Effector memory CD8-positive, alpha-beta T cell (primary cell): Measurements from ENCODE around the gene PDE1C.

Experiments
- ATAC-seq: fragments of 150-1000 bp; cut with Tn5 transposase; replicated peaks from 2 replicates; pipeline ENCODE4 v1.10.0; 2021; ENCODE audit warnings: mild to moderate bottlenecking, moderate library complexity
- DNase-seq, 3 experiments: peaks; one replicate each; pipeline ENCODE4 v3.0.0; 2021
- H3K27ac Mint-ChIP-seq, 2 donors: one replicate each; pipeline ENCODE4 v1.8.0; 2022; ENCODE audit warnings: mild to moderate bottlenecking in 2 of 2, mixed read lengths in 2 of 2, moderate library complexity in 2 of 2
- H3K27me3 Mint-ChIP-seq, 2 donors: one replicate each; pipeline ENCODE4 v1.8.0; 2022; ENCODE audit warnings: mixed read lengths in 2 of 2
- H3K36me3 Mint-ChIP-seq: one replicate; pipeline ENCODE4 v1.8.0; 2022; ENCODE audit warnings: mild to moderate bottlenecking, moderate library complexity, mixed read lengths; ENCODE audit not compliant: insufficient read depth
- H3K4me1 Mint-ChIP-seq, 2 donors: one replicate each; pipeline ENCODE4 v1.8.0; 2022; ENCODE audit warnings: low read depth in 2 of 2, mixed read lengths in 2 of 2
- H3K4me3 Mint-ChIP-seq, 2 donors: one replicate each; pipeline ENCODE4 v1.8.0; 2022; ENCODE audit warnings: mild to moderate bottlenecking in 2 of 2, mixed read lengths in 2 of 2, moderate library complexity in 2 of 2
- H3K9me3 Mint-ChIP-seq, 2 donors: one replicate each; pipeline ENCODE4 v1.8.0; 2022; ENCODE audit warnings: mixed read lengths in 2 of 2

PDE1C gene

DNA sequence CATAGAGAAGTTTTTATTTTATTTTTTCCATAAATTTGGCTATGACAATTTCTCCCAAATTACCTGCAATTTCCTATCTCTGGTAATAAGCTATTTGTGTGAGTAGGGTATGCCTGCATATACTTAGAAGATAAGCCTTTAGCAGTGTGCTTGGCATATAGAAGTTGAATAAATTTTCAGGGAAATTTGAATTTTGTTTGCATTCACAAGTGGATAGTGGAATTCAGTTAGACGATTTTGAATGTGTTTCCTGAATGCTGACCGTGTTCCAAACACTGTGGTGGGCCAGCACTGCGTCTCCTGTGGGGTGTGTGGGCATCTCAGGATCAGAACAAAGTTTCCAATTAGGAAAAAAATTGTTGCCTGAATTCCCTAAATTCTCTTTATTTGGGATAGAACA, 283.9 kb downstream of the PDE1C start:
- Mint-ChIP-seq H3K27ac (no peak overlapping the region), H3K4me1 (no peaks in the 10 kb centered on the region), H3K36me3 (no peaks in the 10 kb centered on the region), H3K9me3 (peaks cover 2 to 7% of the 10 kb centered on the region in 2 donors), H3K4me3 (no peak overlapping the region), H3K27me3 (no peaks in the 10 kb centered on the region)
- no peak for DNase-seq
- no peak for ATAC-seq

GRCh38 chr7:31785101-31785500, 285.1 kb downstream of the PDE1C start:
- no peaks in the 10 kb centered on the region for H3K36me3 Mint-ChIP-seq
- H3K27ac Mint-ChIP-seq: no peak overlapping the region
- H3K4me1 Mint-ChIP-seq: no peaks in the 10 kb centered on the region
- ATAC-seq: no peak
- no peak overlapping the region for H3K4me3 Mint-ChIP-seq
- H3K27me3 Mint-ChIP-seq: no peaks in the 10 kb centered on the region
- DNase-seq: no peak
- peaks cover 2 to 7% of the 10 kb centered on the region in 2 donors for H3K9me3 Mint-ChIP-seq

DNA sequence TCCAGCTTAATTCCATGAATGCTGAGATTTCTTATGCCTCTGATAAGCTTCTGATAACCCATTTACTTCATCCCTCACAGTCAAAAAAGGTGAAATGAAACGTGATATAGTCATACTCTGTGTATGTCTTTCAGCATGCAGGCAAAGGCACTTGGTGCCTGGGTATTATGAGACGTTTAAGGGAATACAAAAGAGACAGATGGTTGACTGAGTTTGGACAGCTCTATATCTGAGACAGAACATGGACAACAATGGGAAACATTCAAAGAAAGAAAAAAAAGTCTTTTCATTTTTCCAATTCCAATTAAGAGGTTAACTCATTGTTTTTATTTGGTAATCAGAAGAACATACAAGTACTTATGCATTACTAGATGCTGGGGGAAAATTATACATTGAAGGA, 287.0 kb downstream of the PDE1C start:
- DNase-seq (no peak), ATAC-seq (no peak)
- peaks cover 0 to 5% of the 10 kb centered on the region in 2 donors for H3K9me3 Mint-ChIP-seq
- H3K27me3 Mint-ChIP-seq: no peaks in the 10 kb centered on the region
- H3K4me1 Mint-ChIP-seq: no peaks in the 10 kb centered on the region
- no peaks in the 10 kb centered on the region for H3K36me3 Mint-ChIP-seq
- no peak overlapping the region for H3K27ac Mint-ChIP-seq
- H3K4me3 Mint-ChIP-seq: no peak overlapping the region

- Mint-ChIP-seq H3K9me3 (peaks cover 0 to 5% of the 10 kb centered on the region in 2 donors), H3K36me3 (no peaks in the 10 kb centered on the region), H3K27ac (no peak overlapping the region), H3K4me1 (no peaks in the 10 kb centered on the region), H3K4me3 (no peak overlapping the region), H3K27me3 (no peaks in the 10 kb centered on the region)
- DNase-seq: no peak
- ATAC-seq: no peak
These were observed 287.7 kb downstream of the PDE1C start for GRCh38 chr7:31782411-31782991.

DNA sequence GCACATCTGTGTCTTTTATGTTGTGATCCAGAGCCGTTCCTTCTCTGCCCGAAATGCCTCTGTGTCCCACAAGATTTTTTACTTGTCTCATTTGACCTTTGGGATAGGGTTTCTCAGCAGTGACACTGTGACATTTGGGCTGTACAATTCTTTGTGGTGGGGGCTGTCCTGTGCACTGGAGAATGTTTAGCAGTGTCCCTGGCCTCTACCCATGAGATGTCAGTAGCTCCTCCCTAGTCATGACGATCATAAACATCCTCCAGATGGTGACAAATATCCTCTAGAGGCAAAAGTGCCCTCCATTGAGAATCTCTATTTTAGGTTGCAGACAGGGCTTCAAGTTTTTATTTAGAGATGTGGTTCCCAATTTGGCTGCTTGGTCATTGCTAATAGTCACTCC, 291.9 kb downstream of the PDE1C start:
- no peaks in the 10 kb centered on the region for H3K4me1 Mint-ChIP-seq
- peaks cover 7% of the 10 kb centered on the region in 2 donors for H3K9me3 Mint-ChIP-seq
- no peak for DNase-seq
- no peak overlapping the region for H3K27ac Mint-ChIP-seq
- ATAC-seq: no peak
- H3K36me3 Mint-ChIP-seq: no peaks in the 10 kb centered on the region
- no peaks in the 10 kb centered on the region for H3K27me3 Mint-ChIP-seq
- no peak overlapping the region for H3K4me3 Mint-ChIP-seq

- DNase-seq (no peak), ATAC-seq (no peak)
- H3K36me3 Mint-ChIP-seq: no peaks in the 10 kb centered on the region
- H3K4me3 Mint-ChIP-seq: no peak overlapping the region
- H3K4me1 Mint-ChIP-seq: no peaks in the 10 kb centered on the region
- H3K9me3 Mint-ChIP-seq: peaks cover 7% of the 10 kb centered on the region in 2 donors
- no peaks in the 10 kb centered on the region for H3K27me3 Mint-ChIP-seq
- no peak overlapping the region for H3K27ac Mint-ChIP-seq
These were observed 293.6 kb downstream of the PDE1C start for GRCh38 chr7:31776616-31777015.

DNA sequence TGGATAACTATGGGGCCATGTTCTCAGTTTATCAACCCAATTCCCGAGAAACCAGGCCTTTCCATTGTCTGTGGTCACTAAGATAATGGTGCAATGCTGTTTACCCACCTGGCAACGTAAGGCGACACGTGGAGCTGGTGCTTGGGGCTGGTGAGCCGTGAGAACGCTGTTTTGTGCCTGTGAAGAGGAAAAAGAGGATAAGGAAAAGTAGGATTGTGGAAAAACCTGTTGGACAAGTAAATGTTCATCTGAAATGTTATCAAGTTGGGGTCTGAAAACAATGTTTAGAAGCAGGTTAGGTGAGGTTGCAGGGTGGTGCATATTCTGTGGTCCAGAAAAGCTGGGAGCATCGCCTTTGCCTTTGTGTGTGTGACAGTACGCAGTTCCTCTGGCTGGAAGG, 294.7 kb downstream of the PDE1C start:
- no peaks in the 10 kb centered on the region for H3K4me1 Mint-ChIP-seq
- no peak for DNase-seq
- H3K36me3 Mint-ChIP-seq: no peaks in the 10 kb centered on the region
- no peaks in the 10 kb centered on the region for H3K27me3 Mint-ChIP-seq
- peaks cover 7% of the 10 kb centered on the region in 2 donors for H3K9me3 Mint-ChIP-seq
- H3K4me3 Mint-ChIP-seq: no peak overlapping the region
- ATAC-seq: no peak
- no peak overlapping the region for H3K27ac Mint-ChIP-seq

GRCh38 chr7:31772211-31772610, 298.0 kb downstream of the PDE1C start:
- Mint-ChIP-seq H3K4me1 (no peaks in the 10 kb centered on the region), H3K27me3 (no peaks in the 10 kb centered on the region), H3K36me3 (no peaks in the 10 kb centered on the region), H3K27ac (no peak overlapping the region), H3K4me3 (no peak overlapping the region), H3K9me3 (peaks cover 5 to 9% of the 10 kb centered on the region in 2 donors)
- no peak for ATAC-seq
- no peak for DNase-seq

DNA sequence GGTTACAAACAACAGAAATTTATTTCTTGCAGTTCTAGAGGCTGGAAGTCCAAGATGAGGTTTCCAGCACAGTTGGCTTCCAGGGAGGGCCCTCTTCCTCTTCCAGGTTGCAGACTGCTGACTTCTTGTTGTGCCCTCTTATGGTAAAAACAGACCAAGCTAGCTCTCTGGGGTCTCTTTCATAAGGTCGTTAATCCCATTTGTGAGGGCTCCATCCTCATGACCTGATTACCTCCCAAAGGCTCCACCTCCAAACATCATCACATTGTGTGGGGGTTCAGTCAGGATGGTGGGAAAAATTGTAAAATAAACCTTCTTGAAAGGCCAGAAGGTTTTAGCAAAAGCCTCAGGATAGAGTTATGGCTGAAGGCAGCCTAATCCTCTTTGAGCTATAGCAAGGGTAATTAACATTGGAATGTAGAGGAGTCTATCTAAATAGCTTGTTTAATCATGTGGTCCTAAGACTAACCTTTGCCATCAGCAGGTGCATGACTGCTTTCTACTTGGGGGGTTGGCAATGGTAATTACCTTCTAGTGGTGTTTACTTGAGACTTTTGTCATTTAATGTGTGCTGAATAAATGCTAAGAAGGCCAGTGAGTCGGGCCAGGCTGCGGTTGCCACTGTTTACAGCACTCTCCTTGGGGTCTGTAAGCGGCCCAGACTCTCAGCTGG, 302.4 kb downstream of the PDE1C start:
- H3K4me3 Mint-ChIP-seq: no peak overlapping the region
- no peaks in the 10 kb centered on the region for H3K27me3 Mint-ChIP-seq
- no peaks in the 10 kb centered on the region for H3K36me3 Mint-ChIP-seq
- no peaks in the 10 kb centered on the region for H3K4me1 Mint-ChIP-seq
- H3K9me3 Mint-ChIP-seq: peaks cover 4 to 7% of the 10 kb centered on the region in 2 donors
- DNase-seq (no peak), ATAC-seq (no peak)
- H3K27ac Mint-ChIP-seq: no peak overlapping the region

DNA sequence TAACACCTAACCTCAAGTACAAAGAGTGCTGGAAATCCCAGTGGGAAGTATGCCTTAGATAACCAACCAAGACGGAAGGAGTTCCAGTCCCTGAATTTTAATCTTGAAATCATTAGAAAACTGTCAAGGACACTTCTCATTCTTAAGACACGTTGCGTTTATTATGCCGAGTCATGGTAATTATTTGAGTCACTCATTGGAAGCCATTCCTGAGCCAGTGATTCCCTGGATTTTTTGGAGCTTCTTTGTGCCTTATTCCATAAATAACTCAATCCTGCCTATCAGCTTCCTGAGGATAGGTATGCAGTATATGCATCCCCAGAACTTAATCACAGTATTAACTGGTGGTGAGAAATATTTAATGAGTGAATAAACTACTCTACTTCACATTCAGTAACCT, 305.7 kb downstream of the PDE1C start:
- no peak overlapping the region for H3K27ac Mint-ChIP-seq
- DNase-seq (no peak), ATAC-seq (no peak)
- H3K27me3 Mint-ChIP-seq: no peaks in the 10 kb centered on the region
- H3K36me3 Mint-ChIP-seq: peaks cover 2% of the 10 kb centered on the region
- no peak overlapping the region for H3K4me3 Mint-ChIP-seq
- H3K9me3 Mint-ChIP-seq: peaks cover 5 to 7% of the 10 kb centered on the region in 2 donors
- no peaks in the 10 kb centered on the region for H3K4me1 Mint-ChIP-seq

- H3K36me3 Mint-ChIP-seq: peaks cover 2% of the 10 kb centered on the region
- no peak overlapping the region for H3K27ac Mint-ChIP-seq
- peaks cover 5 to 7% of the 10 kb centered on the region in 2 donors for H3K9me3 Mint-ChIP-seq
- ATAC-seq (no peak), DNase-seq (no peak)
- H3K4me1 Mint-ChIP-seq: no peaks in the 10 kb centered on the region
- no peaks in the 10 kb centered on the region for H3K27me3 Mint-ChIP-seq
- no peak overlapping the region for H3K4me3 Mint-ChIP-seq
These were observed 306.7 kb downstream of the PDE1C start for GRCh38 chr7:31763548-31763947.

DNA sequence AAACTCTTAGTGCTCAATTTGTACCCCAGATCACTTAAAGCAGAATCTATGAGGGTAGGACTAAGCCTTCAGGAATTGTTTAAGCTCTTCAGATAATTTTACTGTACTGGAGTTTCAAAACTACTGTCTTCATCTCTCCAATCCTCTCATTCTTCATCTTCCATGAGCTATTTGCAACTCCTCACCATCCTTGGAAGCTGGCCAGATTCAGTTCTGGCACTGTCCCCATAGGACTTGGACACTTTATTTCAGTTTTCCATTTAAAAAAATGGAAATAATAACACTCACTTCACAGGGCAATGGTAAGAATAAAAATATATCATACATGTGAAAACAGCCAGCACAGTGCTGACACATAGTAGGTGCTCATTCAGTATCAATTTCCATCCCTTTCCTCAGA, 308.6 kb downstream of the PDE1C start:
- no peaks in the 10 kb centered on the region for H3K27me3 Mint-ChIP-seq
- H3K4me1 Mint-ChIP-seq: no peaks in the 10 kb centered on the region
- DNase-seq (no peak), ATAC-seq (no peak)
- H3K4me3 Mint-ChIP-seq: no peak overlapping the region
- H3K9me3 Mint-ChIP-seq: peaks cover 0 to 2% of the 10 kb centered on the region in 2 donors
- no peak overlapping the region for H3K27ac Mint-ChIP-seq
- H3K36me3 Mint-ChIP-seq: peaks cover 2% of the 10 kb centered on the region

DNA sequence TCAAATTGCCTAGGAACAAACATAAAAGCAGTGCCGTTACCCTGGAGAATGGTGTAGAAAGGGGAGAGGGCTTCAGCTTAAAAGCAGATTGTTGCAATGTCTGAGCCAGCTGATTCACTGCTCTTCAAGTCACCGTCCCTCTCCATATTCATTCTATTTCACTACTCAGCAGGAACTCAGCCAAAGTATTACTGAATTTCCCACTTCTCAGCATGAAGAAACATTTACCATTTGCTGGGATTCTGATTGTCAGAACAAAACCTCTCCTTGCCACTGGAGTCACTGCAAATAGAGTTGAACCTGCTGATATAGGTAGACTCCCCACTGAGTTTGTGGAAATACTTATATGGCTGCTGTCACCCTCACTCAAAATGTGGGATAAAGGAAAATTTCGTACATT, 311.5 kb downstream of the PDE1C start:
- H3K4me3 Mint-ChIP-seq: no peak overlapping the region
- peaks cover 0 to 5% of the 10 kb centered on the region in 2 donors for H3K9me3 Mint-ChIP-seq
- no peaks in the 10 kb centered on the region for H3K4me1 Mint-ChIP-seq
- no peak overlapping the region for H3K27ac Mint-ChIP-seq
- DNase-seq (no peak), ATAC-seq (no peak)
- H3K36me3 Mint-ChIP-seq: peaks cover 2% of the 10 kb centered on the region
- H3K27me3 Mint-ChIP-seq: no peaks in the 10 kb centered on the region

GRCh38 chr7:31751726-31752125, 318.5 kb downstream of the PDE1C start:
- Mint-ChIP-seq H3K4me3 (no peak overlapping the region), H3K36me3 (no peaks in the 10 kb centered on the region), H3K9me3 (peaks cover 0 to 5% of the 10 kb centered on the region in 2 donors), H3K27me3 (no peaks in the 10 kb centered on the region), H3K4me1 (no peaks in the 10 kb centered on the region), H3K27ac (no peak overlapping the region)
- DNase-seq (no peak), ATAC-seq (no peak)
